IgD-negative memory B cell (primary cell): Measurements from ENCODE around the gene ZNF627. TPM values are rescaled to one million over a fixed set of nuclear protein-coding genes. Genes with fewer than 3 reads are reported as not detected.
"Not testable (repeated sequence)": the region's sequence is repeated elsewhere in the genome, so short reads cannot be mapped to it uniquely, and the experiment has no call there.

Experiments
- H3K27ac Mint-ChIP-seq, 3 donors: one replicate each; pipeline ENCODE4 v1.8.0; 2020 to 2022; ENCODE audit warnings: mild to moderate bottlenecking in 3 of 3, mixed read lengths in 3 of 3, moderate library complexity in 1 of 3
- H3K27me3 Mint-ChIP-seq: one replicate; pipeline ENCODE4 v1.8.0; 2021; ENCODE audit warnings: mixed read lengths
- H3K36me3 Mint-ChIP-seq: one replicate; pipeline ENCODE4 v1.8.0; 2020; ENCODE audit warnings: mild to moderate bottlenecking, mixed read lengths
- H3K4me1 Mint-ChIP-seq, 3 donors: one replicate each; pipeline ENCODE4 v1.8.0; 2020 to 2022; ENCODE audit warnings: mixed read lengths in 3 of 3, mild to moderate bottlenecking in 1 of 3
- H3K4me3 Mint-ChIP-seq, 4 donors: one replicate each; pipeline ENCODE4 v1.8.0; 2020 to 2022; ENCODE audit warnings: mild to moderate bottlenecking in 4 of 4, mixed read lengths in 4 of 4, moderate library complexity in 3 of 4
- H3K9me3 Mint-ChIP-seq, 3 donors: one replicate each; pipeline ENCODE4 v1.8.0; 2020 to 2021; ENCODE audit warnings: mixed read lengths in 3 of 3, mild to moderate bottlenecking in 1 of 3
- polyA plus RNA-seq: library from polyadenylated mRNA; unstranded; fragments of 300-500 nt; fragmentation: Illumina TruSeq; gene quantifications from one replicate; pipeline ENCODE4 v1.2.3, GENCODE V29; 2021

Gene ZNF627
- polyA plus RNA-seq, 1 donor from 2014 or later, result 7.7 TPM

DNA sequence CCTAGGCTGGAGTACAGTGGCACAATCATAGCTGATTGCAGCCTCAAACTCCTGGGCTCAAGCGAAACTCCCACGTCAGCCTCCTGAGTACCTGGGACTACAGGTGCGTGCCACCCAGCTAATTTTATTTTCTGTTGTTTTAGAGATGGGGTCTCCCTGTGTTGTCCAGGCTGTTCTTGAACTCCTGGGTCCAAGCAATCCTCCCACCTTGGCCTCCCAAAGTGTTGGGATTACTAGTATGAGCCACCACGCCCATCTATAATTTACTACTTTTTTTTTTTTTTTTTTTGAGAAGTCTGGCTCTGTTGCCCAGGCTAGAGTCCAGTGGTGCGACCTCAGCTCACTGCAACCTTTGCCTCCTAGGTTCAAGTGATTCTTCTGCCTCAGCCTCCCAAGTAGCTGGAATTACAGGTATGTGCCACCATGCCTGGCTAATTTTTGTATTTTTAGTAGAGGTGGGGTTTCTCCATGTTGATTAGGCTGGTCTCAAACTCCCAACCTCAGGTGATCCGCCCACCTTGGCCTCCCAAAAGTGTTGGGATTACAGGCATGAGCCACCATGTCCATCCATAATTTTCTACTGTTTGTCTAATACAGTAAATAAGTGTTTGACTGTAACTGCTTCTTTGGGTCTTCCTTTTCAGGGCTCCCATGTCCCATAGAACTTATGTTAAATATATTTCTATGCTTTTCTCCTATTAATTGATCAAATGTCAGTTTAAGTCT lies 33.0 kb upstream of the ZNF627 start:
- not testable (repeated sequence) for H3K27me3 Mint-ChIP-seq, H3K9me3 Mint-ChIP-seq, H3K36me3 Mint-ChIP-seq
- peaks cover 37 to 40% (median 38%) of the 10 kb centered on the region in 3 donors for H3K4me1 Mint-ChIP-seq
- peak overlapping the region in 3 of 4 donors; percentile 25 to 77 (median 67) for H3K4me3 Mint-ChIP-seq
- peak overlapping the region; percentile 65 to 92 (median 80) for H3K27ac Mint-ChIP-seq

DNA sequence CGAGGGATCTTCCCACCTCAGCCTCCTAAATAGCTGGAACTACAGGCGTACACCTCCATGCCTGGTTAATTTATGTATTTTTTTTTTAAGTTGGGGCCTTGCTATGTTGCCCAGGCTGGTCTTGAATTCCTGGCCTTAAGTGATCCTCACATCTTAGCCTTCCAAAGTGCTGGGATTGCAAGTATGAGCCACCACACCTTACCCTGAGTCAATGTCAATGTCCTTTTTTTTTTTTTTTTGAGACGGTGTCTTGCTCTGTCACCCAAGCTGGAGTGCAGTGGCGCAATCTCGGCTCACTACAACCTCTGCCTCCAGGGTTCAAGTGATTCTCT lies 31.7 kb upstream of the ZNF627 start:
- Mint-ChIP-seq H3K4me3 (peak overlapping the region in 2 of 4 donors; percentile 77 to 82), H3K4me1 (peaks cover 34 to 37% (median 35%) of the 10 kb centered on the region in 3 donors), H3K27ac (peak overlapping the region in 2 of 3 donors; percentile 65 to 92)
- not testable (repeated sequence) for H3K9me3 Mint-ChIP-seq, H3K27me3 Mint-ChIP-seq, H3K36me3 Mint-ChIP-seq

DNA sequence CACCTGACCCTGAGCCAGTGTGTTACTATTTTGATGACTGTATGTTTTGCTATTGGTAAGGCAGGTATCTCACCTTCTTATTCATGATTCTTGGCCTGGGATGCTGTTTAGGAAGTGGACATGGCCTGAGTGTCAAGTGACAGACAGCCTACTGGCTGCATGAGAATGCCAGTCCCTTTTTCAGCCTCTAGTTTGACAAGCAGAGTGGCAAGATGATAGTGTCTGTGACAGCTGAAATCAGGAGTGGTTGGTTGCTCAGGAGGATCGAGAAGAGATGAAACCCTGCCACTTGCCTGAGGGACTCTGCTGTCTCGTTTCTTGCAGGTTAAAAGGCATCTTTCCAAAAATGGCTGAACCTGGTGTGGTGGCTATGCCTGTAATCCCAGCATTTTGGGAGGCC lies 31.1 kb upstream of the ZNF627 start:
- peak overlapping the region in 1 of 4 donors; percentile 82 for H3K4me3 Mint-ChIP-seq
- peaks cover 0 to 2% (median 0%) of the 10 kb centered on the region in 3 donors for H3K9me3 Mint-ChIP-seq
- H3K27me3 Mint-ChIP-seq, result no peaks in the 10 kb centered on the region
- H3K4me1 Mint-ChIP-seq, result peaks cover 31 to 35% (median 32%) of the 10 kb centered on the region in 3 donors
- H3K27ac Mint-ChIP-seq, result peak overlapping the region; percentile 46 to 92 (median 65)
- H3K36me3 Mint-ChIP-seq, result peaks cover 4% of the 10 kb centered on the region

DNA sequence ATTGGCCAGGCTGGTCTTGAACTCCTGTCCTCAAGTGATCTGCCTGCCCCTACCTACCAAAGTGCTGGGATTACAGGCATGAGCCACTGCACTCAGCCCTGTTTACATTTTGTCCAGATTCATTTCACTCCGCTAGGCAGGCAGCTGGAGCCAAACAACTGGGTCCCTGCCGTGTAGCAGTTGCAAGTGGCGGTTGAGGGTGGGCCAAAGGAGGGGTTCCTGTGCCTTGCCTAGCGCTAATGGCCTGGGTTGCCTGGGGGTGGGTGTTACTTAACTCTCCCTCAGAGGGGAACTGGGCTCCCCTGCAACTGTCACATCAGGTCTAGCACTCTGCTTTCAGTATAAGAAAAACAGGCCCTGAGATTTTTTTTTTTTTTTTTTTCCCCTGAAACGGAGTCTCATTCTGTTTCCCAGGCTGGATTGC lies 27.2 kb upstream of the ZNF627 start:
- peaks cover 0 to 2% (median 0%) of the 10 kb centered on the region in 3 donors for H3K9me3 Mint-ChIP-seq
- peak overlapping the region in 2 of 3 donors; percentile 98 for H3K27ac Mint-ChIP-seq
- peaks cover 10% of the 10 kb centered on the region for H3K36me3 Mint-ChIP-seq
- peaks cover 17 to 28% (median 24%) of the 10 kb centered on the region in 3 donors for H3K4me1 Mint-ChIP-seq
- peak overlapping the region in 1 of 4 donors; percentile 62 for H3K4me3 Mint-ChIP-seq
- no peaks in the 10 kb centered on the region for H3K27me3 Mint-ChIP-seq

DNA sequence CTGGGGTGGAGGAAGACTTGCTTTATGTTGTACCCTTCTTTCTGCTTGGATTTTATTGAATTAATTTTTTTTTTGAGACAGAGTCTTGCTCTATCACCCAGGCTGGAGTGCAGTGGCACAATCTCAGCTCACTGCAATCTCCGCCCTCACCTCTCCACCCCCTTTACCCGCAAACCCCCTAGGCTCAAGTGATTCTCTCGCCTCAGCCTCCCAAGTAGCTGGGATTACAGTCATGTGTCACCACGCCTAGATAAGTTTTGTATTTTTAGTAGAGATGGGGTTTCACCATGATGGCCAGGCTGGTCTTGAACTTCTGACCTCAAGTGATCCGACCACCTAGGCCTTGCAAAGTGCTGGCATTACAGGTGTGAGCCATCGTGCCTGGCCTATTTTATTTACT lies 23.9 kb upstream of the ZNF627 start:
- Mint-ChIP-seq H3K4me1 (peaks cover 21 to 36% (median 22%) of the 10 kb centered on the region in 3 donors), H3K27ac (peak overlapping the region in 1 of 3 donors; percentile 56)
- not testable (repeated sequence) for H3K9me3 Mint-ChIP-seq

DNA sequence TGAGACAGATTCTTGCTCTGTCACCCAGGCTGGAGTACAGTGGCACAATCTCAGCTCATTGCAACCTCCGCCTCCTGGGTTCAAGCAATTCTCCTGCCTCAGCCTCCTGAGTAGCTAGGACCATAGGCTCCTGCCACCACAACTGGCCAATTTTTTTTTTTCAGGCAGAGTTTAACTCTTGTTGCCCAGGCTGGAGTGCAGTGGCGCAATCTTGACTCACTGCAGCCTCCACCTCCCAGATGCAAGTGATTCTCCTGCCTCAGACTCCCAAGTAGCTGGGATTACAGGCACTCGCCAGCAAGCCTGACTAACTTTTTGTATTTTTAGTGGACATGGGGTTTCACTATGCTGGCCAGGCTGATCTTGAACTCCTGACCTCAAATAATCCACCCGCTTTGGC lies 23.5 kb upstream of the ZNF627 start:
- Mint-ChIP-seq H3K4me1 (peaks cover 20 to 34% (median 20%) of the 10 kb centered on the region in 3 donors), H3K27ac (peak overlapping the region in 1 of 3 donors; percentile 56)
- not testable (repeated sequence) for H3K9me3 Mint-ChIP-seq, H3K36me3 Mint-ChIP-seq, H3K4me3 Mint-ChIP-seq, H3K27me3 Mint-ChIP-seq

More for the DNA sequence above, 23.9 kb upstream of the ZNF627 start:
- not testable (repeated sequence) for H3K4me3 Mint-ChIP-seq, H3K27me3 Mint-ChIP-seq, H3K36me3 Mint-ChIP-seq

DNA sequence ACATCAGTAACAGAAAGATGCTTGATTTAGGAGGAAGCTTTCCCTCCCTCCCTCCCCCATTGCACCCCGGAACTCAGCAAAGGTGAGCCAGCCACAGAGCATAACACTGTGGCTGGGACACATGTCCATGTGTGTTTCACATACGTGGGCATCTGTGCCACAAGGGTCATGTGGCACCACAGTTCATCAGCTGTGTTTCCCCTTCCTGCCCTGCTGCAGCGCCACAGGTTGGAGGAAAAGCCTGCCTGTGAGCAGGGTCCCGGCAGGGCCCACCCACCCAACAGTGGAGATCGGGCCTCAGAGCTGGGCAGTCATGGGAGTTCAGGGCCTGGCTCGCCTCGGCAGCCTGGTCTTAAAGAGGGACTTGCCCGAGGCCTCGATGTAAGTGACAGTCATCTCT lies 22.6 kb upstream of the ZNF627 start:
- peaks cover 8% of the 10 kb centered on the region for H3K36me3 Mint-ChIP-seq
- H3K27ac Mint-ChIP-seq, result peak overlapping the region; percentile 27 to 88 (median 81)
- H3K4me3 Mint-ChIP-seq, result peak overlapping the region in 3 of 4 donors; percentile 23 to 92 (median 74)
- no peaks in the 10 kb centered on the region for H3K27me3 Mint-ChIP-seq
- no peaks in the 10 kb centered on the region for H3K9me3 Mint-ChIP-seq
- peaks cover 20 to 33% (median 20%) of the 10 kb centered on the region in 3 donors for H3K4me1 Mint-ChIP-seq

DNA sequence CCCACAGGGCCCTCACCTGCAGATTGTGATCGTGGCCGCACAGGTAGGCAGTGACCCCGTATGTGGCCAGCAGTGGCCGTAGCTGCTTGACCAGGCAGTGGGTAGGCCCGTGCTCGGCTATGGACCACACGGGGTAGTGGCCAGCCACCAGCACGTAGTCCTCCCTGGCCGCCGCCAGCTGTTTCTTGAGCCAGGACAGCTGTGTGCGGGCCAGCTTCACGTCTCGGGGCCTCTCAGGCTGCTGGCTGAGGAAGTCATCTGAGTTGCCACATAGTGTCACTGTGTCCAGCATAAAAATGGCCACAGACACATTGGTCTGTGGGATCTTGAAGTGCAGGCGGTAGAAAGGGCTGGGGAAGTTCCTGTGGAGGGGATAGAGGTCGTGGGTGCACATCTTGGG lies 21.1 kb upstream of the ZNF627 start:
- Mint-ChIP-seq H3K36me3 (peaks cover 8% of the 10 kb centered on the region), H3K27ac (peak overlapping the region in 1 of 3 donors; percentile 88), H3K27me3 (no peaks in the 10 kb centered on the region), H3K4me3 (peak overlapping the region; percentile 17 to 92 (median 68)), H3K4me1 (peaks cover 20 to 38% (median 23%) of the 10 kb centered on the region in 3 donors), H3K9me3 (no peaks in the 10 kb centered on the region)

DNA sequence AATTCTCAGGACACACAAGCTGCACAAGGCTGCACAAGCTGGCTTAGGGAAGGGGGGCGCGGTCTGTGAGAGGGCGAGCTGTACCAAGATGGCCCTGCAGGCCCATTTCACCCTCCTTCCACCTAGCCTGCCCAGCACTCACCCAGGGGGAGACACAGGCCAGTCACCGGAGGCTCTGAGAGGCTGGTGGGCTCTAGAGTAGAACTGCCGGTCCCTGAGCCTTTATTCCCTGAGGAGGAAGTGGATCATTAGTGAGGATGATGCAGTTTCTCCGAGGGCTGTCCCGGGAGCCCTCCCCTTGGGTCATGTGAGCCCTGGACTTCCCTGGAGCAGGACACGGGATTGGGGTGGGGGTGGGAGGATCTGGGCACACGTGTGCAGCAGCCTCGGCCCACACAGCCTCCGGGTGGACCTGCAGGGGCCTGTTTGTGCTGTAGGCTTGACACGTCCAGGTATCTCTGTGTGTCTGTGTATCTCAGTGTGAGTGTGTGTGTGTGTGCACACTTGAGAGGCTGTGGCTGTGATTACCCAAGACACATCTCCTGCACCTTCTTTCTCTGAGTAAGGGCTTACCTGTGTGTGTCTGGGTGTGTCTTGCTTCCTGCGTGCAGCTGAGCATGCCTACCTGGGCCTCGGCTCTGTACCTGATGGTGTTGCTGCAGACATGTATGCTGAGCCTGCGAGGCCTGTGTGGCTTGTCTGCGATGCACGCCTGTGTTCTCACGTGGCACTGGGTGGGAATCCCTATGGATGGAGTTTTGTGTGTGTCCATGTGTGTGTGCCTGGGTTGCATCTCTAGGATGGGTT lies 19.6 kb upstream of the ZNF627 start, which contains the start of gene ACP5:
ACP5 (minus strand) TSS at position 195 of the 807 bp plus-strand sequence. CDS start 328 bp downstream, outside the sequence.
- H3K27me3 Mint-ChIP-seq, result no peaks in the 10 kb centered on the region
- no peaks in the 10 kb centered on the region for H3K9me3 Mint-ChIP-seq
- peaks cover 29 to 45% (median 29%) of the 10 kb centered on the region in 3 donors for H3K4me1 Mint-ChIP-seq
- H3K36me3 Mint-ChIP-seq, result peaks cover 2% of the 10 kb centered on the region
- peak within 1 kb of the TSS; percentile 84 to 95 (median 91) for H3K4me3 Mint-ChIP-seq
- peak within 1 kb of the TSS; percentile 41 to 92 (median 88) for H3K27ac Mint-ChIP-seq

DNA sequence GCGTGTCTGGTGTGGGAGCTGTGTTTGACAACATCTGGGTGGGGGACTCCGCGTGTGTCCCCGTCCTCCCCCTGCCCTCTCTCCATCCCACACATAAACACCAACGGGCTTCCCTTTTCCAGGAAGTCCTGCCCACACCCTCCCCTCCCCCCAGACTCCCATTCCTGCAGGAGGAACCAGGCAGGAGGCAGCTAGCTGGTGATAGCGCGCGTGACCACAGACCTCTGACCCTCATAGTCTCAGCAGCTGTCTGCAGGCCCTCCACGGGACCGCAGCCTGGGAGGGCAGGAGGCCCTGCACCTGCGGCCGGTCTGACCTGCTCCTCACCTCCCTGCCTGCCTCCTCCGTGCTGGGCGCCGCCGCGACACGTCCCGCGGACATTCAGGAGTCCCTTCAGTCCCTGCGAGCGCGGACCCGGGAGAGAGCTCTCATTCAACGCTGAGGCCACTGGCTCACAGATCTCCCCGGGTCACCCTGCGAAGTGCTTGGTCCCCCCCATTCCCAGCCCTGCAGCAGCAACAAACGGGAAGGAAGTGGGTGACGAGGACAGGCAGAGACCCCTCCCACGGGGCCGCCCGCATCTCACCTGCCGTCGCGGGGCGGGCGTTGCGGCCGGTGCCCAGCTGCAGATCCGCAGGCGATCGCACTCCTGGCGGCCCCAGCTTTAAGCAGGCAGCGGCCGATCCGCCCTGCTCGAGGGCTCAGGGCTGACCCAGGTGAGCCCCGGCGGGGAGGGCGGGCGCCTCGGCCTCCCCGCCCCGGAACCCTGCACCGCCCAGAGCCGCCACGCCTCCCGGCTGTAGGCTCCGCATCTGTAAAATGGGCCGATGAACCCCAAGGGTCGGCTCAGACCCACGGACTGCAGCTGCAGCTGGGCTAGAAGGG lies 18.8 kb upstream of the ZNF627 start:
- peaks cover 26 to 45% (median 29%) of the 10 kb centered on the region in 3 donors for H3K4me1 Mint-ChIP-seq
- H3K36me3 Mint-ChIP-seq, result peaks cover 2% of the 10 kb centered on the region
- no peaks in the 10 kb centered on the region for H3K27me3 Mint-ChIP-seq
- peak overlapping the region; percentile 84 to 95 (median 91) for H3K4me3 Mint-ChIP-seq
- H3K27ac Mint-ChIP-seq, result peak overlapping the region; percentile 88 to 92 (median 91)
- H3K9me3 Mint-ChIP-seq, result no peaks in the 10 kb centered on the region

DNA sequence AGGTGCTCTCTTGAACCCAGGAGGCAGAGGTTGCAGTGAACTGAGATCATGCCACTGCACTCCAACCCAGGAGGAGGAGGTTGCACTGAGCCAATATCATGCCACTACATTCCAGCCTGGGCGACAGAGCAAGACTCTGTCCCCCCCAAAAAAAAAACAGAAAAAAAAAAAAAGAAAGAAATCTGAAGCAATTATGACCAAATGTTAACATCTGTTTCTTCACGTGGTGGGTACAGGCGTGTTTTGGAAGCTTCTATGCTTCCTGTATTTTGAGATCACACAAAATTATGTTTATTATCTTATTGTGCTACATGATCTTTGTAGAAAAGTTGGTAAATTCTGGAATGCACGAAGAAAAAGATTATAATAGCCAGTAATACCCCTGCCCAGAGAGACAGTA lies 17.2 kb upstream of the ZNF627 start:
- no peaks in the 10 kb centered on the region for H3K36me3 Mint-ChIP-seq
- peaks cover 33 to 46% (median 35%) of the 10 kb centered on the region in 3 donors for H3K4me1 Mint-ChIP-seq
- H3K27me3 Mint-ChIP-seq, result no peaks in the 10 kb centered on the region
- peaks cover 0 to 2% (median 0%) of the 10 kb centered on the region in 3 donors for H3K9me3 Mint-ChIP-seq
- H3K4me3 Mint-ChIP-seq, result peak overlapping the region; percentile 78 to 92 (median 85)
- H3K27ac Mint-ChIP-seq, result peak overlapping the region; percentile 85 to 91 (median 88)

DNA sequence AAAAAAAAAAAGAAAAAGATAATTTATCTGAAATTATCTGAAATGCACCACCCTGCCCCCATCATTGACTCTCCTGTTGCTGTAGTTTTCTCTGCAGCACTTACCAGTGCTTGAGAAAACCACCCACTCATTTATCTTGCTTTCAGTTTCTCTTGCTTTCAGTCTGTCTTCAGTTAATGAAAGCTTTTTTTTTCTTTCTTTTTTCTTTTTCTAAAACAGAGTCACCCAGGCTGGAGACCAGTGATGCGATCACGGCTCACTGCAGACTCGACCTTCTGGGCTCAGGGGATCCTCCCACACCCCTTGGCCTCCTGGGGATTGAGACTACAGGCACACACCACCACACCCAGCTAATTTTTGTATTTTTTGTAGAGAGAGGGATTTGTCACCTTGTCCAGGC lies 15.5 kb upstream of the ZNF627 start:
- H3K4me1 Mint-ChIP-seq, result peaks cover 28 to 42% (median 32%) of the 10 kb centered on the region in 3 donors

DNA sequence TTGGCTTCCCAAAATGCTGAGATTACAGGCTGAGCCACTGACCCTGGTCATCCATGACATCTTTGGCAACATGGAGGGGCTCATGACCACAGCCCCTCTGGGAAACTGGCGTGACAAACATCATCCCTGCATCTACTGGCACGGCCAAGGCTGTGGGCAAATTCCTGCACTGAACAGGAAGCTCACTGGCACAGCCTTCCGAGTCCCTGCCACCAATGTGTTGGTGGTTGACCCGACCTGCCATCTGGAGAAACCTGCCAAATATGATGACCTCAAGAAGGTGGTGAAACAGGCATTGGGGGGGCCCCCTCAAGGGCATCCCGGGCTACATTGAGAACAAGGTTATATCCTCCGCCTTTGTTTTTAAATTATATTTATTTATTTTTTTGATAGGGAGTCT lies 11.0 kb upstream of the ZNF627 start:
- no peak overlapping the region for H3K27ac Mint-ChIP-seq
- peaks cover 2% of the 10 kb centered on the region for H3K36me3 Mint-ChIP-seq
- H3K4me1 Mint-ChIP-seq, result peaks cover 25 to 33% (median 31%) of the 10 kb centered on the region in 3 donors

More for the DNA sequence above, 15.5 kb upstream of the ZNF627 start:
- Mint-ChIP-seq H3K9me3 (peaks cover 0 to 2% (median 0%) of the 10 kb centered on the region in 3 donors), H3K4me3 (peak overlapping the region; percentile 69 to 90 (median 79)), H3K27ac (peak overlapping the region; percentile 88 to 94 (median 91)), H3K36me3 (no peaks in the 10 kb centered on the region), H3K27me3 (no peaks in the 10 kb centered on the region)

More for the DNA sequence above, 11.0 kb upstream of the ZNF627 start:
- Mint-ChIP-seq H3K9me3 (peaks cover 0 to 2% (median 0%) of the 10 kb centered on the region in 3 donors), H3K4me3 (peak overlapping the region in 1 of 4 donors; percentile 8), H3K27me3 (no peaks in the 10 kb centered on the region)
